K562 (cell line): ENCODE measurements around the gene TEX264. TPM values are rescaled to one million over a fixed set of nuclear protein-coding genes. Genes with fewer than 3 reads are reported as not detected.

Source experiments
- ATAC-seq: fragments of 200-7000 bp; cut with Tn5 transposase; 3 replicates; pipeline ENCODE4 v1.9.1; 2020; ENCODE audit warnings: moderate library complexity
- BruUV-seq: library from RNA; stranded (reverse); fragments of 400-500 nt; replicated peaks from 2 replicates; lab custom pipeline; 2021; lab: Mats Ljungman, UMichigan
- CTCF ChIA-PET: fragments of 300-600 bp; formaldehyde crosslinking; extraction: SDS; loops from one replicate; lab custom pipeline; 2021; ENCODE audit warnings: low intra/inter-chr PET ratio; lab: Yijun Ruan, JAX
- POLR2A ChIA-PET: fragments of 300-600, 350-650 bp; sonication (Branson Sonifier 250); formaldehyde crosslinking; extraction: SDS; loops from one replicate; lab custom pipeline; 2021; ENCODE audit warnings: antibody characterized with exemption, inconsistent platforms; lab: Yijun Ruan, JAX
- DNase-seq, 4 experiments: peaks; one replicate each; pipeline versions ENCODE4 v3.0.0 to v3.0.0-alpha.2; 2011 to 2018; ENCODE audit warnings: low spot score in 3 of 4, mixed read lengths in 3 of 4; ENCODE audit errors: extremely low read depth in 1 of 4
- FAIRE-seq: peaks from 2 replicates; lab custom pipeline; 2011; peaks lifted over from hg19 to GRCh38; lab: Jason Lieb, UNC
- H2AFZ ChIP-seq: 2 replicates; pipeline ENCODE4 v1.6.0; 2011; ENCODE audit warnings: low read depth, low read length, control low read depth, inconsistent platforms
- H3K27ac ChIP-seq: fragments of 200-600 bp; 3 replicates; pipeline ENCODE4 v1.8.0; 2011; ENCODE audit warnings: low read depth, mild to moderate bottlenecking, control low read depth, inconsistent platforms, low read length, moderate library complexity, mixed read lengths; ENCODE audit errors: extremely low read depth
- H3K27me3 ChIP-seq, 2 experiments: fragments of 300-600 bp in 1 of 2; 2 replicates in 1 of 2; 3 replicates in 1 of 2; pipeline versions ENCODE4 v1.6.0 to v1.8.0; 2011; ENCODE audit warnings: inconsistent platforms in 2 of 2, low read length in 2 of 2, mild to moderate bottlenecking in 1 of 2, mixed read lengths in 1 of 2, moderate library complexity in 1 of 2; ENCODE audit not compliant: control insufficient read depth in 2 of 2, insufficient read depth in 2 of 2
- H3K36me3 ChIP-seq: fragments of 300-600 bp; 3 replicates; pipeline ENCODE4 v1.8.0; 2011; ENCODE audit warnings: mild to moderate bottlenecking, low read length, inconsistent platforms; ENCODE audit not compliant: control insufficient read depth, insufficient read depth
- H3K4me1 ChIP-seq, 2 experiments: fragments of 200-600 bp in 1 of 2; replicated peaks in 1 of 2; 2 replicates in 1 of 2; 3 replicates in 1 of 2; pipeline versions ENCODE4 v1.5.1 to v1.8.0; 2011; ENCODE audit warnings: inconsistent platforms in 2 of 2, low read length in 2 of 2, mild to moderate bottlenecking in 1 of 2, mixed read lengths in 1 of 2, moderate library complexity in 1 of 2; ENCODE audit not compliant: control insufficient read depth in 2 of 2, insufficient read depth in 2 of 2
- H3K4me2 ChIP-seq: 2 replicates; pipeline ENCODE4 v1.6.1; 2011; ENCODE audit warnings: low read length, control low read depth, inconsistent platforms, mixed read lengths; ENCODE audit not compliant: insufficient read depth
- H3K4me3 ChIP-seq: fragments of 200-600 bp; sonication (generic), shearing (Covaris generic); 2 replicates; pipeline ENCODE4 v1.5.1; 2016; ENCODE audit warnings: control low read depth, inconsistent platforms
- H3K79me2 ChIP-seq: fragments of 200-600 bp; 3 replicates; pipeline ENCODE4 v1.8.0; 2011; ENCODE audit warnings: low read length, inconsistent platforms; ENCODE audit not compliant: control insufficient read depth, insufficient read depth
- H3K9ac ChIP-seq, 2 experiments: 2 replicates each; pipeline versions ENCODE4 v1.6.0 to v1.6.1; 2011; ENCODE audit warnings: low read depth in 2 of 2, low read length in 2 of 2, control low read depth in 1 of 2, inconsistent platforms in 1 of 2, mild to moderate bottlenecking in 1 of 2, mixed read lengths in 1 of 2; ENCODE audit not compliant: insufficient read depth in 1 of 2
- H3K9me1 ChIP-seq: one replicate; pipeline ENCODE4 v1.6.0; 2011; ENCODE audit warnings: inconsistent platforms, mild to moderate bottlenecking, low read length, moderate library complexity; ENCODE audit not compliant: control insufficient read depth, insufficient read depth
- H3K9me3 ChIP-seq: replicated peaks from 2 replicates; pipeline ENCODE4 v1.5.1; 2011; ENCODE audit warnings: low read depth, low read length, inconsistent platforms; ENCODE audit not compliant: control insufficient read depth, insufficient read depth
- H4K20me1 ChIP-seq: replicated peaks from 2 replicates; pipeline ENCODE4 v1.6.1; 2011; ENCODE audit warnings: low read length, inconsistent platforms, mixed read lengths; ENCODE audit not compliant: control insufficient read depth, insufficient read depth
- ADNP ChIP-seq: fragments of 200-800 bp; sonication (Bioruptor generic); IDR thresholded peaks from 2 replicates; pipeline ENCODE4 v1.6.1; 2016; ENCODE audit warnings: missing genetic modification characterization, missing compliant biosample characterization
- CBFA2T2 ChIP-seq: fragments of 450-650 bp; conservative IDR thresholded peaks from 2 replicates; pipeline ENCODE4 v1.6.1; 2017; ENCODE audit warnings: mild to moderate bottlenecking
- CREBBP ChIP-seq: IDR thresholded peaks from one replicate; pipeline ENCODE4 v1.6.1; 2012; ENCODE audit warnings: low read depth, mild to moderate bottlenecking, control low read depth, inconsistent platforms, low read length
- IRF9 ChIP-seq: fragments of 450-650 bp; IDR thresholded peaks from 2 replicates; pipeline ENCODE4 v1.6.1; 2016; ENCODE audit warnings: missing biosample characterization, missing genetic modification characterization
- MCM2 ChIP-seq: fragments of 450-650 bp; IDR thresholded peaks from 2 replicates; pipeline ENCODE4 v1.6.1; 2017; ENCODE audit warnings: low read depth, mild to moderate bottlenecking
- MED1 ChIP-seq: sonication (generic); formaldehyde crosslinking; IDR thresholded peaks from 2 replicates; pipeline ENCODE4 v1.8.1; 2023; ENCODE audit warnings: missing genetic modification reagents, borderline replicate concordance
- SIN3B ChIP-seq: fragments of 450-650 bp; IDR thresholded peaks from 2 replicates; pipeline ENCODE4 v1.6.1; 2017; ENCODE audit warnings: low read depth, mild to moderate bottlenecking, moderate library complexity
- SIRT6 ChIP-seq: IDR thresholded peaks from one replicate; pipeline ENCODE4 v1.6.1; 2012; ENCODE audit warnings: low read depth, mild to moderate bottlenecking, control low read depth, inconsistent platforms, low read length, moderate library complexity
- TSHZ1 ChIP-seq: fragments of 250-450 bp; sonication (Bioruptor Pico); IDR thresholded peaks from 2 replicates; pipeline ENCODE4 v1.4.0; 2020; ENCODE audit warnings: mild to moderate bottlenecking, moderate library complexity
- XRCC5 ChIP-seq: fragments of 200-400 bp; formaldehyde crosslinking; IDR thresholded peaks from 2 replicates; pipeline ENCODE4 v1.6.1; 2017; ENCODE audit warnings: low read depth, mild to moderate bottlenecking, low read length
- ZC3H8 ChIP-seq: fragments of 450-650 bp; IDR thresholded peaks from 2 replicates; pipeline ENCODE4 v1.6.1; 2017
- ZNF253 ChIP-seq: fragments of 250-450 bp; sonication (Bioruptor Pico); conservative IDR thresholded peaks from 2 replicates; pipeline ENCODE4 v1.6.1; 2021; ENCODE audit warnings: mild to moderate bottlenecking
- WGBS: fragments of 100-300 bp; shearing (Covaris generic); methylation state at CpG from one replicate; pipeline ENCODE4 v1.1.6; 2016; ENCODE audit warnings: low coverage, mixed read lengths; ENCODE audit not compliant: insufficient coverage; ENCODE audit errors: missing lambda C conversion rate; 5-methylcytosine and 5-hydroxymethylcytosine counted together
- in situ Hi-C: fragments of 300-500 bp; cut with MboI; formaldehyde crosslinking; loops from 4 replicates; pipeline ENCODE4 v1.15.0; 2018; ENCODE audit warnings: inconsistent platforms, mixed read lengths
- intact Hi-C: fragments of 100-400 bp; cut with micrococcal nuclease; formaldehyde crosslinking; loops from 2 replicates; pipeline ENCODE4 v1.14.2; 2022
- polyA plus RNA-seq, 8 experiments: library from polyadenylated mRNA; depleted of rRNA in 4 of 8; stranded (reverse) in 5 of 8; unstranded in 3 of 8; fragments of >200 nt; fragmentation: Nextera tagmentation in 2 of 8; fragmentation: Illumina TruSeq in 1 of 8; extraction: Ambion mirVana in 2 of 8; extraction: Trizol in 1 of 8; gene quantifications; 2 replicates each; pipeline versions ENCODE4 v1.2.1 to v1.2.3, GENCODE V29; 2011 to 2014; ENCODE audit warnings: inconsistent platforms in 1 of 8, missing spikeins in 1 of 8
- total RNA-seq, 7 experiments: library from RNA; depleted of rRNA in 6 of 7; stranded (reverse); fragments of >200 nt in 6 of 7; fragmentation: Illumina TruSeq in 2 of 7; extraction: Trizol in 2 of 7; gene quantifications; 2 replicates each; pipeline versions ENCODE4 v1.2.1 to v1.2.3, GENCODE V29; 2011 to 2021; ENCODE audit warnings: low replicate concordance in 1 of 7

TEX264 gene
- total and polyA plus RNA-seq, 9 of the 15 experiments (the other 6 are each of a cell fraction or from before 2014, with no cell fraction given): 4.1 to 47.0 (median 31.0) TPM

- FAIRE-seq (no peak), DNase-seq (no peak), ATAC-seq (no peak)
- Histone ChIP-seq H3K9me1 (no peaks in the 10 kb centered on the region), H3K4me3 (no peak overlapping the region), H3K9ac (no peak overlapping the region), H3K9me3 (no peaks in the 10 kb centered on the region), H3K4me2 (no peak overlapping the region), H4K20me1 (no peaks in the 10 kb centered on the region), H3K36me3 (peaks cover 29% of the 10 kb centered on the region; the same call in 2 of the 3 replicates), H3K27ac (no peak overlapping the region), H3K79me2 (no peaks in the 10 kb centered on the region), H3K27me3 (no peaks in the 10 kb centered on the region), H3K4me1 (no peaks in the 10 kb centered on the region), H2AFZ (no peak overlapping the region)
- in situ Hi-C loops (no loop called here), intact Hi-C loops (no loop called here)
- no TSS peak for BruUV-seq
- WGBS: 58% methylated on average over 3 of the region's 4 CpGs
- ChIA-PET CTCF (interaction anchor here (0.6 kb wide), 1 partner anchor 154 kb away, joined by 3 read pairs; no protein-coding TSS in a partner anchor), POLR2A (no interaction called here)
- TF ChIP-seq IRF9 (no peak), XRCC5 (no peak), SIN3B (no peak), ZNF253 (CRISPR knock-in tag) (no peak), ZC3H8 (no peak), TSHZ1 (no peak), MCM2 (no peak), CBFA2T2 (no peak), CREBBP (no peak), MED1 (CRISPR knock-in tag) (no peak), SIRT6 (no peak), ADNP (tag) (no peak)
Measured at GRCh38 chr3:51630513-51630912, 40.5 kb upstream of the TEX264 start.
